Nephron progenitor cell (in vitro differentiated cells): ENCODE measurements around the gene MDH2.
"Not testable (repeated sequence)": the region's sequence is repeated elsewhere in the genome, so short reads cannot be mapped to it uniquely, and the experiment has no call there.

Experiments used
- DNase-seq: peaks from one replicate; pipeline ENCODE4 v3.0.0; 2021
- H3K27ac Mint-ChIP-seq: 2 replicates; pipeline ENCODE4 v1.8.0; 2021; ENCODE audit warnings: mild to moderate bottlenecking, moderate library complexity, mixed read lengths
- H3K27me3 Mint-ChIP-seq: 2 replicates; pipeline ENCODE4 v1.8.0; 2021; ENCODE audit warnings: mild to moderate bottlenecking, low read depth, mixed read lengths; ENCODE audit not compliant: poor library complexity
- H3K36me3 Mint-ChIP-seq: 2 replicates; pipeline ENCODE4 v1.8.0; 2021; ENCODE audit warnings: low read depth, mixed read lengths
- H3K4me1 Mint-ChIP-seq: 2 replicates; pipeline ENCODE4 v1.8.0; 2021; ENCODE audit warnings: mixed read lengths
- H3K4me3 Mint-ChIP-seq: 2 replicates; pipeline ENCODE4 v1.8.0; 2021; ENCODE audit warnings: mild to moderate bottlenecking, moderate library complexity, mixed read lengths
- H3K9me3 Mint-ChIP-seq: 2 replicates; pipeline ENCODE4 v1.8.0; 2021; ENCODE audit warnings: mild to moderate bottlenecking, moderate library complexity, mixed read lengths
- CTCF ChIP-seq: fragments of 200-600 bp; sonication (generic); IDR thresholded peaks from 2 replicates; pipeline ENCODE4 v1.5.0; 2021; ENCODE audit warnings: antibody characterized with exemption

MDH2 gene

GRCh38 chr7:76074306-76074971 is 26.5 kb downstream of the MDH2 start:
- Mint-ChIP-seq H3K4me3 (no peak overlapping the region), H3K27me3 (peaks cover 5% of the 10 kb centered on the region), H3K4me1 (no peaks in the 10 kb centered on the region), H3K27ac (no peak overlapping the region), H3K9me3 (peaks cover 5% of the 10 kb centered on the region), H3K36me3 (peaks cover 5% of the 10 kb centered on the region)
- no peak for TF ChIP-seq CTCF
- no peak for DNase-seq

GRCh38 chr7:76074972-76075370 is 27.1 kb downstream of the MDH2 start:
- Mint-ChIP-seq H3K4me1 (no peaks in the 10 kb centered on the region), H3K4me3 (no peak overlapping the region), H3K27ac (no peak overlapping the region), H3K36me3 (peaks cover 5% of the 10 kb centered on the region), H3K9me3 (peaks cover 5% of the 10 kb centered on the region), H3K27me3 (peaks cover 5% of the 10 kb centered on the region)
- no peak for TF ChIP-seq CTCF
- no peak for DNase-seq

GRCh38 chr7:76076995-76077394 is 29.1 kb downstream of the MDH2 start:
- H3K27me3 Mint-ChIP-seq = peaks cover 5% of the 10 kb centered on the region
- no peak for TF ChIP-seq CTCF
- H3K4me1 Mint-ChIP-seq = no peaks in the 10 kb centered on the region
- H3K36me3 Mint-ChIP-seq = peaks cover 5% of the 10 kb centered on the region
- peaks cover 5% of the 10 kb centered on the region for H3K9me3 Mint-ChIP-seq
- DNase-seq = no peak
- peak overlapping the region; percentile 23 for H3K27ac Mint-ChIP-seq
- no peak overlapping the region for H3K4me3 Mint-ChIP-seq

DNA sequence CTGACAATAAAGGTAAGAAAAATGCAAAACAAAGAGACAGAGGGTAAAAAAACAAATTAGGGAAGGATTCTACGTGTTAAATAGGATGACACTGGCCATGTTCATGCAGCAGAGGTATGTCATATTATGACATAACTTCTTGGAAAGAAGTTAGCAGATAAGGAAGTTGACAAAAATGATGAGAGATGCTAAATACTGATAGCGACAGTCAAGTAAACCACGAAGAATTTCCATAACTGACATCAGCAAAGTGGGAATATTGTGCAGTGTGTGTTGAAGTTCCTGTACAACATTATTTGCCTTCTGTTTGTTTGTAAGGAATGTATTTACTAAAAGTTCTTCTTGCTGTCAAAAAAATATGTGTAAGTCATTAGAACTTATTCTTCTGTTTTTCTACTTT is 29.5 kb downstream of the MDH2 start:
- no peak overlapping the region for H3K4me3 Mint-ChIP-seq
- H3K4me1 Mint-ChIP-seq = no peaks in the 10 kb centered on the region
- no peak for TF ChIP-seq CTCF
- peaks cover 5% of the 10 kb centered on the region for H3K27me3 Mint-ChIP-seq
- H3K9me3 Mint-ChIP-seq = peaks cover 5% of the 10 kb centered on the region
- DNase-seq = no peak
- H3K27ac Mint-ChIP-seq = peak overlapping the region; percentile 23
- peaks cover 5% of the 10 kb centered on the region for H3K36me3 Mint-ChIP-seq

- no peaks in the 10 kb centered on the region for H3K4me1 Mint-ChIP-seq
Measured at GRCh38 chr7:76080204-76080603, 32.3 kb downstream of the MDH2 start.

GRCh38 chr7:76084115-76084514 is 36.2 kb downstream of the MDH2 start:
- H3K4me3 Mint-ChIP-seq, DNase-seq, H3K36me3 Mint-ChIP-seq, H3K9me3 Mint-ChIP-seq, H3K4me1 Mint-ChIP-seq, H3K27ac Mint-ChIP-seq, H3K27me3 Mint-ChIP-seq: not testable (repeated sequence)

More at GRCh38 chr7:76080204-76080603, 32.3 kb downstream of the MDH2 start:
- Mint-ChIP-seq H3K27me3 (peaks cover 5% of the 10 kb centered on the region), H3K27ac (peak overlapping the region; percentile 36), H3K9me3 (peaks cover 3% of the 10 kb centered on the region), H3K4me3 (no peak overlapping the region), H3K36me3 (peaks cover 2% of the 10 kb centered on the region)
- no peak for DNase-seq
- no peak for TF ChIP-seq CTCF
